GM23338 (cell line): Measurements from ENCODE around the gene GRN. TPM values are rescaled to one million over a fixed set of nuclear protein-coding genes. Genes with fewer than 3 reads are reported as not detected.
A peak's percentile ranks its signal among the peaks of the same experiment; 100 is the strongest.

Experiments used
- ATAC-seq: fragments of 200-7000 bp; cut with Tn5 transposase; 3 replicates; pipeline ENCODE4 v1.9.1; 2020
- DNase-seq: peaks from one replicate; pipeline ENCODE4 v3.0.0-alpha.2; 2015; ENCODE audit warnings: low spot score
- H2AFZ ChIP-seq: fragments of 200-600 bp; sonication (generic); 2 replicates; pipeline ENCODE4 v1.8.0; 2016; ENCODE audit warnings: antibody characterized with exemption, mild to moderate bottlenecking, moderate library complexity
- H3F3A ChIP-seq: fragments of 200-600 bp; sonication (generic); replicated peaks from 2 replicates; pipeline ENCODE4 v1.8.0; 2017; ENCODE audit warnings: antibody characterized with exemption, mixed run types, low read depth
- H3K27ac ChIP-seq: fragments of 200-600 bp; sonication (generic); 2 replicates; pipeline ENCODE4 v1.6.1; 2016; ENCODE audit warnings: low read depth
- H3K27me3 ChIP-seq: fragments of 200-600 bp; sonication (generic); 2 replicates; pipeline ENCODE4 v1.8.0; 2016; ENCODE audit warnings: mild to moderate bottlenecking, mixed run types, moderate library complexity; ENCODE audit not compliant: insufficient read depth
- H3K36me3 ChIP-seq: fragments of 200-600 bp; sonication (generic); 2 replicates; pipeline ENCODE4 v1.8.0; 2016; ENCODE audit warnings: mild to moderate bottlenecking; ENCODE audit not compliant: insufficient read depth
- H3K4me1 ChIP-seq: fragments of 200-600 bp; sonication (generic); 2 replicates; pipeline ENCODE4 v1.8.0; 2016; ENCODE audit warnings: mild to moderate bottlenecking, moderate library complexity; ENCODE audit not compliant: insufficient read depth
- H3K4me2 ChIP-seq: fragments of 200-600 bp; sonication (generic); 2 replicates; pipeline ENCODE4 v1.7.1; 2017; ENCODE audit warnings: mixed run types
- H3K4me3 ChIP-seq: fragments of 200-600 bp; sonication (generic); 2 replicates; pipeline ENCODE4 v1.6.1; 2016; ENCODE audit warnings: mixed run types
- H3K79me2 ChIP-seq: fragments of 200-600 bp; sonication (generic); replicated peaks from 2 replicates; pipeline ENCODE4 v1.8.0; 2017; ENCODE audit warnings: mild to moderate bottlenecking; ENCODE audit not compliant: insufficient read depth
- H3K9me2 ChIP-seq: fragments of 200-600 bp; sonication (generic); 2 replicates; pipeline ENCODE4 v1.8.0; 2017; ENCODE audit not compliant: insufficient read depth
- H4K20me1 ChIP-seq: fragments of 200-600 bp; sonication (generic); replicated peaks from 2 replicates; pipeline ENCODE4 v1.8.0; 2017; ENCODE audit warnings: mild to moderate bottlenecking; ENCODE audit not compliant: insufficient read depth
- H3K27ac Mint-ChIP-seq: 2 replicates; pipeline ENCODE4 v1.8.0; 2020; ENCODE audit warnings: inconsistent platforms, mild to moderate bottlenecking, moderate library complexity, mixed read lengths
- H3K27me3 Mint-ChIP-seq: 3 replicates; pipeline ENCODE4 v1.8.0; 2022; ENCODE audit warnings: low read depth, mild to moderate bottlenecking, moderate library complexity, mixed read lengths, inconsistent platforms; ENCODE audit not compliant: insufficient read depth, poor library complexity
- H3K36me3 Mint-ChIP-seq: 3 replicates; pipeline ENCODE4 v1.8.0; 2021; ENCODE audit warnings: low read depth, mild to moderate bottlenecking, inconsistent platforms, moderate library complexity, mixed read lengths
- H3K4me1 Mint-ChIP-seq: 3 replicates; pipeline ENCODE4 v1.8.0; 2020; ENCODE audit warnings: mild to moderate bottlenecking, inconsistent platforms, mixed read lengths
- H3K4me3 Mint-ChIP-seq: 3 replicates; pipeline ENCODE4 v1.8.0; 2021; ENCODE audit warnings: moderate library complexity, mild to moderate bottlenecking, inconsistent platforms, mixed read lengths
- H3K9me3 Mint-ChIP-seq: 3 replicates; pipeline ENCODE4 v1.8.0; 2020; ENCODE audit warnings: moderate library complexity, mild to moderate bottlenecking, inconsistent platforms, mixed read lengths
- EZH2 ChIP-seq: fragments of 200-600 bp; sonication (generic); IDR thresholded peaks from one replicate; pipeline ENCODE4 v1.8.0; 2017; ENCODE audit warnings: antibody characterized with exemption, mild to moderate bottlenecking, low read depth; ENCODE audit not compliant: unreplicated experiment
- EZH2phosphoT487 ChIP-seq: fragments of 200-600 bp; sonication (generic); IDR thresholded peaks from one replicate; pipeline ENCODE4 v1.8.1; 2018; ENCODE audit warnings: antibody characterized with exemption; ENCODE audit not compliant: unreplicated experiment
- JUNB ChIP-seq: IDR thresholded peaks from one replicate; pipeline ENCODE4 v1.6.1; 2016; ENCODE audit warnings: antibody characterized with exemption; ENCODE audit not compliant: unreplicated experiment
- NANOG ChIP-seq: IDR thresholded peaks from 2 replicates; pipeline ENCODE4 v1.6.1; 2016; ENCODE audit warnings: antibody characterized with exemption, borderline replicate concordance
- POLR2AphosphoS5 ChIP-seq: IDR thresholded peaks from 2 replicates; pipeline ENCODE4 v1.6.1; 2016; ENCODE audit warnings: antibody characterized with exemption, low read depth
- STAT1 ChIP-seq: IDR thresholded peaks from one replicate; pipeline ENCODE4 v1.6.1; 2016; ENCODE audit warnings: antibody characterized with exemption; ENCODE audit not compliant: unreplicated experiment
- ZNF331 ChIP-seq: fragments of 250-450 bp; sonication (Bioruptor Pico); IDR thresholded peaks from 2 replicates; pipeline ENCODE4 v1.5.0; 2020; ENCODE audit warnings: low read depth, mild to moderate bottlenecking, moderate library complexity
- polyA plus RNA-seq: library from polyadenylated mRNA; unstranded; fragments of >200 nt; fragmentation: Nextera tagmentation; extraction: Ambion mirVana; gene quantifications from 2 replicates; pipeline ENCODE4 v1.2.1, GENCODE V29; 2016
- total RNA-seq: library from RNA; depleted of rRNA; stranded (reverse); fragments of >200 nt; shearing (Covaris generic); gene quantifications from 2 replicates; pipeline ENCODE4 v1.2.3, GENCODE V29; 2014
- TF ChIP-seq, protein P1 (sequence below): IDR thresholded peaks from one replicate; pipeline ENCODE4 v1.6.1; 2018; ENCODE audit warnings: antibody characterized with exemption; ENCODE audit not compliant: unreplicated experiment
- TF ChIP-seq, protein P2 (sequence below), 2 experiments: fragments of 200-600 bp in 1 of 2; sonication (generic) in 1 of 2; conservative IDR thresholded peaks; 2 replicates each; pipeline versions ENCODE4 v1.5.1 to v1.6.1; 2016 to 2017; ENCODE audit warnings: antibody characterized with exemption in 2 of 2, low read depth in 2 of 2, mild to moderate bottlenecking in 2 of 2, moderate library complexity in 1 of 2

GRN gene
- total and polyA plus RNA-seq, 2 experiments from 2014 or later, result 101 to 216 TPM

DNA sequence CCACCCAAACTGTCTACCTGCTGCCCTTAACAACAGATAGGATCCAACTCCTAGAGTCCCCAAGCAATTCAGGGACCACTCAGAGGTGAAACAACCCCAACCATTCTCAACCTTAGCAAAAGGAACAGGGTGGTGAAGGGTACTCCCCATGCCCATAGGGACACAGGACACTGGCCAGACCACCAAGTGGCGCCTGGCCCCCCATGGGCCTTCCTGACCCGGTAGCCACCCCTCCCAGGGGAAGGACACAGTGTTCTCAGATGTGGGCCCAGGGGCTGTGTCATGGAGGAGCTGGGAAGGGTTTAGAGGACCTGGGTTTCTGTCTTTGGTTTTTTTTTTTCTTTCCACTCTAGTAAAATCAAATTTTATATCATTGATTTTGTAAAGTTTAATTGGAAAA, 10.8 kb upstream of the GRN start (continued):
- TF ChIP-seq, protein P1, sequence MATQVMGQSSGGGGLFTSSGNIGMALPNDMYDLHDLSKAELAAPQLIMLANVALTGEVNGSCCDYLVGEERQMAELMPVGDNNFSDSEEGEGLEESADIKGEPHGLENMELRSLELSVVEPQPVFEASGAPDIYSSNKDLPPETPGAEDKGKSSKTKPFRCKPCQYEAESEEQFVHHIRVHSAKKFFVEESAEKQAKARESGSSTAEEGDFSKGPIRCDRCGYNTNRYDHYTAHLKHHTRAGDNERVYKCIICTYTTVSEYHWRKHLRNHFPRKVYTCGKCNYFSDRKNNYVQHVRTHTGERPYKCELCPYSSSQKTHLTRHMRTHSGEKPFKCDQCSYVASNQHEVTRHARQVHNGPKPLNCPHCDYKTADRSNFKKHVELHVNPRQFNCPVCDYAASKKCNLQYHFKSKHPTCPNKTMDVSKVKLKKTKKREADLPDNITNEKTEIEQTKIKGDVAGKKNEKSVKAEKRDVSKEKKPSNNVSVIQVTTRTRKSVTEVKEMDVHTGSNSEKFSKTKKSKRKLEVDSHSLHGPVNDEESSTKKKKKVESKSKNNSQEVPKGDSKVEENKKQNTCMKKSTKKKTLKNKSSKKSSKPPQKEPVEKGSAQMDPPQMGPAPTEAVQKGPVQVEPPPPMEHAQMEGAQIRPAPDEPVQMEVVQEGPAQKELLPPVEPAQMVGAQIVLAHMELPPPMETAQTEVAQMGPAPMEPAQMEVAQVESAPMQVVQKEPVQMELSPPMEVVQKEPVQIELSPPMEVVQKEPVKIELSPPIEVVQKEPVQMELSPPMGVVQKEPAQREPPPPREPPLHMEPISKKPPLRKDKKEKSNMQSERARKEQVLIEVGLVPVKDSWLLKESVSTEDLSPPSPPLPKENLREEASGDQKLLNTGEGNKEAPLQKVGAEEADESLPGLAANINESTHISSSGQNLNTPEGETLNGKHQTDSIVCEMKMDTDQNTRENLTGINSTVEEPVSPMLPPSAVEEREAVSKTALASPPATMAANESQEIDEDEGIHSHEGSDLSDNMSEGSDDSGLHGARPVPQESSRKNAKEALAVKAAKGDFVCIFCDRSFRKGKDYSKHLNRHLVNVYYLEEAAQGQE, result no peak
- TF ChIP-seq EZH2phosphoT487 (no peak), ZNF331 (CRISPR knock-in tag) (no peak), POLR2AphosphoS5 (no peak), JUNB (no peak), STAT1 (no peak), EZH2 (no peak)
- TF ChIP-seq, protein P2, sequence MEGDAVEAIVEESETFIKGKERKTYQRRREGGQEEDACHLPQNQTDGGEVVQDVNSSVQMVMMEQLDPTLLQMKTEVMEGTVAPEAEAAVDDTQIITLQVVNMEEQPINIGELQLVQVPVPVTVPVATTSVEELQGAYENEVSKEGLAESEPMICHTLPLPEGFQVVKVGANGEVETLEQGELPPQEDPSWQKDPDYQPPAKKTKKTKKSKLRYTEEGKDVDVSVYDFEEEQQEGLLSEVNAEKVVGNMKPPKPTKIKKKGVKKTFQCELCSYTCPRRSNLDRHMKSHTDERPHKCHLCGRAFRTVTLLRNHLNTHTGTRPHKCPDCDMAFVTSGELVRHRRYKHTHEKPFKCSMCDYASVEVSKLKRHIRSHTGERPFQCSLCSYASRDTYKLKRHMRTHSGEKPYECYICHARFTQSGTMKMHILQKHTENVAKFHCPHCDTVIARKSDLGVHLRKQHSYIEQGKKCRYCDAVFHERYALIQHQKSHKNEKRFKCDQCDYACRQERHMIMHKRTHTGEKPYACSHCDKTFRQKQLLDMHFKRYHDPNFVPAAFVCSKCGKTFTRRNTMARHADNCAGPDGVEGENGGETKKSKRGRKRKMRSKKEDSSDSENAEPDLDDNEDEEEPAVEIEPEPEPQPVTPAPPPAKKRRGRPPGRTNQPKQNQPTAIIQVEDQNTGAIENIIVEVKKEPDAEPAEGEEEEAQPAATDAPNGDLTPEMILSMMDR (conservative IDR thresholded peaks at IDR 0.05; ENCODE audit: low read depth in 2 of 2), result no peak

DNA sequence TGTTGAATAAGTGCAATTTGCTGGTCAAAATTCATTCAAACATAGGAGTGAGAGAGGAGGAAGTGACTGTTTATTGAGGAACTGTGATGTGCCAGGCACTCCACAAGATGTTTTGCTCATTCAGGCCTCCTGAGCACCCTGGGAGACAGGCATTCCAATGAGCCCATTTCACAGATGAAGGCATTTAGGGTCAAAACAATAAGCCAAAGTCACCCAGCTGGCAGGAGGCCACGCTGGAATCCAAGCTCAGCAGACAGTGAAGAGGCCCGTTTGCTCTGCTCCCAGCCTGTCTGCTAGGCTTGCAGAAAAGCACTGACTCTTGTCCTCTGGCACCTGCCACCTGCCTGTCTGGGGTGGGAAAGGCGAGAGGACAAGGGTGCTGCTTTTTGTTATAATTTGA, 10.4 kb upstream of the GRN start:
- H3K4me3 Mint-ChIP-seq, result no peak overlapping the region
- H3K27me3 ChIP-seq, result no peaks in the 10 kb centered on the region

More for the DNA sequence above, 10.4 kb upstream of the GRN start:
- Histone ChIP-seq H3K4me1 (no peaks in the 10 kb centered on the region; the same call in 1 of the 2 replicates), H3K36me3 (no peaks in the 10 kb centered on the region), H3K4me3 (no peak overlapping the region), H4K20me1 (no peaks in the 10 kb centered on the region), H3K9me2 (no peaks in the 10 kb centered on the region), H2AFZ (no peak overlapping the region), H3K4me2 (no peak overlapping the region), H3K79me2 (no peaks in the 10 kb centered on the region), H3K27ac (no peak overlapping the region), H3F3A (0 out of 2 replicates have a peak, but pooled peaks cover 2% of the 10 kb centered on the region)
- Mint-ChIP-seq H3K27ac (no peak overlapping the region), H3K4me1 (peaks cover 11% of the 10 kb centered on the region), H3K9me3 (no peaks in the 10 kb centered on the region), H3K36me3 (no peaks in the 10 kb centered on the region), H3K27me3 (peaks cover 6% of the 10 kb centered on the region)
- ATAC-seq, result peak; percentile 26; the same call in 1 of the 3 replicates
- DNase-seq, result no peak
- TF ChIP-seq STAT1, result no peak
- TF ChIP-seq EZH2, result no peak
- no peak for TF ChIP-seq ZNF331 (CRISPR knock-in tag)
- TF ChIP-seq POLR2AphosphoS5, result no peak
- no peak for TF ChIP-seq NANOG
